ENCODE data around the gene FADS2.

FADS2 gene

GRCh38 chr11:61911701-61912529 is 83.8 kb downstream of the FADS2 start:
- Histone ChIP-seq H3K27ac (ENCODE audit: poor library complexity, severe bottlenecking) (no peak overlapping the region), H3K36me3 (ENCODE audit: low read depth) (no peaks in the 10 kb centered on the region), H3K4me3 (ENCODE audit: severe bottlenecking) (no peak overlapping the region), H3K27me3 (ENCODE audit: insufficient read depth, poor library complexity, severe bottlenecking) (no peaks in the 10 kb centered on the region), H3K4me1 (ENCODE audit: insufficient read depth, poor library complexity, severe bottlenecking) (no peaks in the 10 kb centered on the region), H3K9me3 (ENCODE audit: severe bottlenecking) (no peaks in the 10 kb centered on the region)
- peak; percentile 35 for DNase-seq (ENCODE audit: low spot score)
- TF ChIP-seq CTCF (IDR thresholded peaks at IDR 0.05; ENCODE audit: poor library complexity, severe bottlenecking): no peak
- no peak for ATAC-seq (ENCODE audit: low read depth)

GRCh38 chr11:61912530-61912898 is 84.4 kb downstream of the FADS2 start:
- Histone ChIP-seq H3K4me3 (ENCODE audit: severe bottlenecking) (no peak overlapping the region), H3K9me3 (ENCODE audit: severe bottlenecking) (no peaks in the 10 kb centered on the region), H3K4me1 (ENCODE audit: insufficient read depth, poor library complexity, severe bottlenecking) (no peaks in the 10 kb centered on the region), H3K27me3 (ENCODE audit: insufficient read depth, poor library complexity, severe bottlenecking) (no peaks in the 10 kb centered on the region), H3K36me3 (ENCODE audit: low read depth) (no peaks in the 10 kb centered on the region), H3K27ac (ENCODE audit: poor library complexity, severe bottlenecking) (no peak overlapping the region)
- TF ChIP-seq CTCF (IDR thresholded peaks at IDR 0.05; ENCODE audit: poor library complexity, severe bottlenecking): no peak
- DNase-seq (ENCODE audit: low spot score) (no peak), ATAC-seq (ENCODE audit: low read depth) (no peak)

GRCh38 chr11:61912991-61913698 is 85.0 kb downstream of the FADS2 start:
- peaks cover 5% of the 10 kb centered on the region for H3K27me3 ChIP-seq (ENCODE audit: insufficient read depth, poor library complexity, severe bottlenecking)
- no peak overlapping the region for H3K4me3 ChIP-seq (ENCODE audit: severe bottlenecking)
- H3K4me1 ChIP-seq (ENCODE audit: insufficient read depth, poor library complexity, severe bottlenecking): no peaks in the 10 kb centered on the region
- ATAC-seq (ENCODE audit: low read depth): no peak
- H3K27ac ChIP-seq (ENCODE audit: poor library complexity, severe bottlenecking): no peak overlapping the region
- no peaks in the 10 kb centered on the region for H3K9me3 ChIP-seq (ENCODE audit: severe bottlenecking)
- no peaks in the 10 kb centered on the region for H3K36me3 ChIP-seq (ENCODE audit: low read depth)
- TF ChIP-seq CTCF (IDR thresholded peaks at IDR 0.05; ENCODE audit: poor library complexity, severe bottlenecking): no peak
- peak; percentile 54 for DNase-seq (ENCODE audit: low spot score)

GRCh38 chr11:61913699-61914395 is 85.7 kb downstream of the FADS2 start:
- Histone ChIP-seq H3K27me3 (ENCODE audit: insufficient read depth, poor library complexity, severe bottlenecking) (peaks cover 8% of the 10 kb centered on the region), H3K4me3 (ENCODE audit: severe bottlenecking) (no peak overlapping the region), H3K4me1 (ENCODE audit: insufficient read depth, poor library complexity, severe bottlenecking) (no peaks in the 10 kb centered on the region), H3K9me3 (ENCODE audit: severe bottlenecking) (no peaks in the 10 kb centered on the region), H3K27ac (ENCODE audit: poor library complexity, severe bottlenecking) (no peak overlapping the region), H3K36me3 (ENCODE audit: low read depth) (no peaks in the 10 kb centered on the region)
- no peak for DNase-seq (ENCODE audit: low spot score)
- ATAC-seq (ENCODE audit: low read depth): no peak
- TF ChIP-seq CTCF (IDR thresholded peaks at IDR 0.05; ENCODE audit: poor library complexity, severe bottlenecking): no peak

All from RWPE2 (cell line).